HepG2 (cell line): ENCODE measurements around the gene TUBGCP6. TPM values are rescaled to one million over a fixed set of nuclear protein-coding genes. Genes with fewer than 3 reads are reported as not detected.

ENCODE experiments used
- GLMP ChIP-seq: sonication (generic); formaldehyde crosslinking; IDR thresholded peaks from 2 replicates; pipeline ENCODE4 v1.9.0; 2021; ENCODE audit warnings: missing genetic modification reagents, mild to moderate bottlenecking, borderline replicate concordance
- NFRKB ChIP-seq: fragments of 450-650 bp; IDR thresholded peaks from 2 replicates; pipeline ENCODE4 v1.6.1; 2017
- PAXIP1 ChIP-seq: sonication (generic); formaldehyde crosslinking; conservative IDR thresholded peaks from 2 replicates; pipeline ENCODE4 v1.4.0; 2020; ENCODE audit warnings: mild to moderate bottlenecking, missing genetic modification reagents, moderate library complexity
- POGK ChIP-seq: sonication (generic); formaldehyde crosslinking; conservative IDR thresholded peaks from 2 replicates; pipeline ENCODE4 v1.8.0; 2022; ENCODE audit warnings: mild to moderate bottlenecking, moderate library complexity, missing genetic modification reagents
- SOX6 ChIP-seq, 2 experiments: fragments of 450-650 bp in 1 of 2; sonication (generic) in 1 of 2; formaldehyde crosslinking in 1 of 2; IDR thresholded peaks; 2 replicates each; pipeline versions ENCODE4 v1.4.0 to v1.6.1; 2017 to 2020; ENCODE audit warnings: antibody characterized with exemption in 1 of 2, mild to moderate bottlenecking in 1 of 2, missing genetic modification reagents in 1 of 2
- SRY ChIP-seq: sonication (generic); formaldehyde crosslinking; IDR thresholded peaks from 2 replicates; pipeline ENCODE4 v1.8.0; 2022; ENCODE audit warnings: mild to moderate bottlenecking, missing genetic modification reagents
- STAT6 ChIP-seq: sonication (generic); formaldehyde crosslinking; IDR thresholded peaks from 2 replicates; pipeline ENCODE4 v1.4.0; 2020; ENCODE audit warnings: missing genetic modification reagents, mild to moderate bottlenecking, borderline replicate concordance
- TAF1 ChIP-seq: sonication (generic); formaldehyde crosslinking; IDR thresholded peaks from 2 replicates; pipeline ENCODE4 v1.4.0; 2020; ENCODE audit warnings: missing genetic modification reagents
- ZBTB38 ChIP-seq: sonication (generic); formaldehyde crosslinking; IDR thresholded peaks from 2 replicates; pipeline ENCODE4 v1.5.1; 2020; ENCODE audit warnings: mild to moderate bottlenecking, missing genetic modification reagents
- ZC3H13 ChIP-seq: sonication (generic); formaldehyde crosslinking; IDR thresholded peaks from 2 replicates; pipeline ENCODE4 v1.8.1; 2023; ENCODE audit warnings: mild to moderate bottlenecking, missing genetic modification reagents, moderate library complexity
- ZFP62 ChIP-seq: sonication (generic); formaldehyde crosslinking; IDR thresholded peaks from 2 replicates; pipeline ENCODE4 v1.4.0; 2020; ENCODE audit warnings: missing genetic modification reagents
- ZKSCAN8 ChIP-seq: IDR thresholded peaks from 2 replicates; pipeline ENCODE4 v1.6.1; 2016; ENCODE audit warnings: borderline replicate concordance, missing genetic modification reagents, missing compliant biosample characterization
- ZMYM4 ChIP-seq: sonication (generic); formaldehyde crosslinking; IDR thresholded peaks from 2 replicates; pipeline ENCODE4 v1.8.1; 2023; ENCODE audit warnings: mild to moderate bottlenecking, missing genetic modification reagents
- ZNF12 ChIP-seq: sonication (generic); formaldehyde crosslinking; IDR thresholded peaks from 2 replicates; pipeline ENCODE4 v1.5.0; 2020; ENCODE audit warnings: missing genetic modification reagents
- ZNF160 ChIP-seq: sonication (generic); formaldehyde crosslinking; IDR thresholded peaks from 2 replicates; pipeline ENCODE4 v1.8.0; 2022; ENCODE audit warnings: mild to moderate bottlenecking, inconsistent platforms, missing genetic modification reagents
- ZNF431 ChIP-seq: sonication (generic); formaldehyde crosslinking; IDR thresholded peaks from 2 replicates; pipeline ENCODE4 v1.9.0; 2022; ENCODE audit warnings: missing genetic modification reagents, low read depth, mild to moderate bottlenecking, borderline replicate concordance
- ZNF550 ChIP-seq: sonication (generic); formaldehyde crosslinking; IDR thresholded peaks from 2 replicates; pipeline ENCODE4 v1.4.0; 2020; ENCODE audit warnings: mild to moderate bottlenecking, missing genetic modification reagents, borderline replicate concordance
- ZNF572 ChIP-seq: sonication (generic); formaldehyde crosslinking; IDR thresholded peaks from 2 replicates; pipeline ENCODE4 v1.5.1; 2020; ENCODE audit warnings: mild to moderate bottlenecking, missing genetic modification reagents
- ZNF670 ChIP-seq: sonication (generic); formaldehyde crosslinking; IDR thresholded peaks from 2 replicates; pipeline ENCODE4 v1.8.0; 2022; ENCODE audit warnings: mild to moderate bottlenecking, missing genetic modification reagents, borderline replicate concordance
- polyA plus RNA-seq, 8 experiments: library from polyadenylated mRNA; depleted of rRNA in 3 of 8; stranded (reverse) in 7 of 8; unstranded in 1 of 8; fragments of >200 nt; fragmentation: Illumina TruSeq in 4 of 8; extraction: Trizol in 4 of 8; gene quantifications; 2 replicates each; pipeline versions ENCODE4 v1.2.1 to v1.2.3, GENCODE V29; 2011 to 2016; ENCODE audit warnings: low read depth in 4 of 8, missing spikeins in 1 of 8, mixed read lengths in 1 of 8; ENCODE audit not compliant: insufficient read depth in 1 of 8
- total RNA-seq, 5 experiments: library from RNA; depleted of rRNA; stranded (reverse); fragments of >200 nt; fragmentation: Illumina TruSeq; extraction: Trizol; gene quantifications; 2 replicates each; pipeline ENCODE4 v1.2.3, GENCODE V29; 2016; ENCODE audit warnings: low read depth in 1 of 5

Gene TUBGCP6
- total and polyA plus RNA-seq, 2 of the 13 experiments (the other 11 are each of a cell fraction or from before 2014, with no cell fraction given): 14.6 to 15.7 TPM

GRCh38 chr22:50270666-50271394, 26.0 kb upstream of the TUBGCP6 start (continued):
- no peak for TF ChIP-seq ZFP62 (CRISPR knock-in tag)
- TF ChIP-seq ZNF572 (CRISPR knock-in tag): 0 out of 2 replicates have a peak, but pooled peaks have one; percentile 31
- TF ChIP-seq ZNF12 (CRISPR knock-in tag): peak; percentile 79
- no peak for TF ChIP-seq NFRKB
- TF ChIP-seq ZKSCAN8: no peak
- peak; percentile 31; the same call in 1 of the 2 replicates for TF ChIP-seq TAF1
- peak; percentile 90 for TF ChIP-seq SRY (CRISPR knock-in tag)
- TF ChIP-seq ZBTB38 (CRISPR knock-in tag): peak; percentile 32; the same call in 1 of the 2 replicates
- peak; percentile 78 for TF ChIP-seq ZC3H13 (CRISPR knock-in tag)
- no peak for TF ChIP-seq ZNF670
- TF ChIP-seq GLMP (CRISPR knock-in tag): no peak
- no peak for TF ChIP-seq ZNF550 (CRISPR knock-in tag)
- peak; percentile 69; the same call in 1 of the 2 replicates for TF ChIP-seq POGK (CRISPR knock-in tag)
- TF ChIP-seq SOX6 (IDR thresholded peaks at IDR 0.05): no peak
- TF ChIP-seq SOX6 (CRISPR knock-in tag; IDR thresholded peaks at IDR 0.05): peak; percentile 36; the same call in 1 of the 2 replicates
- TF ChIP-seq ZNF431 (CRISPR knock-in tag): peak; percentile 84; the same call in 1 of the 2 replicates
- no peak for TF ChIP-seq PAXIP1 (CRISPR knock-in tag)
- no peak for TF ChIP-seq STAT6 (CRISPR knock-in tag)
- TF ChIP-seq ZNF160 (CRISPR knock-in tag): 0 out of 2 replicates have a peak, but pooled peaks have one; percentile 69
- TF ChIP-seq ZMYM4 (CRISPR knock-in tag): 0 out of 2 replicates have a peak, but pooled peaks have one; percentile 32
